ENCODE data around the gene SKIL.

SKIL gene

DNA sequence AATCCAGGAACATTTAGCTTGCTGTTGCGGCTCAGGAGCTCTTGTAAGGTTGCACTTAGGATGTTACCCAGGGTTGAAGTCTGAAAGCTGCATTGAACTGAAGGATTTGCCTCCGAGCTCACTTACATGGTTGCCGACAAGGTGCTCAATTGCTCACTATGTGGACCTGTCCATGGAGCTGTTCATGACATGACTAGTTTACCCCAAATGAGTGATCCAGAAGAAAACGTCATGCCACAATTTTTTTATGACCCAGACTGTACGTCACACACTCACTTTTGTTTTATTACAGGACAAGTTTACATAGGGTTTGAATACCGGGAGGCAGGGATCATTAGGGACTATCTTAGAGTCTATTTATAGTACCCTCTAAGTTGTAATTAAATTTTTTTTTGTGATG lies 40.2 kb downstream of the SKIL start:
- DNase-seq (ENCODE audit: low read depth in 2 of 2): no peak

DNA sequence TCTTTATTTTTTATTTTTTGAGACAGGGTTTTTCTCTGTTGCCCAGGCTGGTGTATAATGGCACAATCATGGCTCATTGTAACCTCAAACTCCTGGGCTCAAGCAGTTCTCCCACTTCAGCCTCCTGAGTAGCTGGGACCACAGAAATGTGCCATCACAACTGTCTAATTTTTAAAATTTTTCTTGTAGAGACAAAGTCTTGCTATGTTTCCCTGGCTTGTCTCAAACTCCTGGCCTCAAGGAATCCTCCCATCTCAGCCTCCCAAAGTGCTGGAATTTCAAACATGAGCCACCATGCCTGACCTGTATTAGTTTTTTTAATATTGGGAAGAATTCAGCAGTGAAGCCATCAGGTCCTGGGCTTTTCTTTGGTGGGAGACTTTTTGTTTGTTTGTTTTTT lies 47.6 kb downstream of the SKIL start:
- no peak for DNase-seq (ENCODE audit: low read depth in 2 of 2)

DNA sequence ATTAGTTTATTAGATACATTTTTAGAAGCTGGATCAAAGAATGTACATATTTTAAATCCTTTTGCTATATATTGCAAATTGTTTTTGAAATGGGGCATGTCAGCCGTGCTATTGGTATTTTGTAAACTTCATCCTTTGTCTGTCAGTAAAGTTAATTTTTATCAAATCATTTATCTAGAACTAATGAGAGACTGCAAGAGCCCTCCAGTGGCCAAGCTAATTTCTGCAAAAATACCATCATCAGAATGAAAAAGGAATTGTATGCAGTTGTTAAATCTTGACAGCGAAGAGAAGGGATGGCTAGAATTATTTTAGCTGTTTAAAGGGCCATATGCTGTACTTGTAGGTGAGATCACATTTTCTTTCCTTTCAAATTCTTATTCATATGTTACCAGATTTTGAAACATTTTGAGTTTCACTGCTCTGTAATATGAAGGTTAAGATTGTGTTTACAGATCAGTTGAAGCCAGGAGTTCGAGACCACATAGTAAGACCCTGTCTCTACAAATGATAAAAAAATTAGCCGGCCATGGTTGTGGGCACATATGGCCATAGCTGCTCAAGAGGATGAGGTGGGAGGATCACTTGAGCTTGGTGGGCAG lies 53.0 kb downstream of the SKIL start:
- no peak for DNase-seq (ENCODE audit: low read depth in 2 of 2)

- DNase-seq (ENCODE audit: low read depth in 2 of 2): no peak
These were observed 55.8 kb downstream of the SKIL start for GRCh38 chr3:170413291-170413690.

GRCh38 chr3:170414202-170414663 lies 56.7 kb downstream of the SKIL start:
- DNase-seq (ENCODE audit: low read depth in 2 of 2): no peak

- no peak for DNase-seq (ENCODE audit: low read depth in 2 of 2)
These were observed 59.6 kb downstream of the SKIL start for GRCh38 chr3:170417090-170417489.

DNA sequence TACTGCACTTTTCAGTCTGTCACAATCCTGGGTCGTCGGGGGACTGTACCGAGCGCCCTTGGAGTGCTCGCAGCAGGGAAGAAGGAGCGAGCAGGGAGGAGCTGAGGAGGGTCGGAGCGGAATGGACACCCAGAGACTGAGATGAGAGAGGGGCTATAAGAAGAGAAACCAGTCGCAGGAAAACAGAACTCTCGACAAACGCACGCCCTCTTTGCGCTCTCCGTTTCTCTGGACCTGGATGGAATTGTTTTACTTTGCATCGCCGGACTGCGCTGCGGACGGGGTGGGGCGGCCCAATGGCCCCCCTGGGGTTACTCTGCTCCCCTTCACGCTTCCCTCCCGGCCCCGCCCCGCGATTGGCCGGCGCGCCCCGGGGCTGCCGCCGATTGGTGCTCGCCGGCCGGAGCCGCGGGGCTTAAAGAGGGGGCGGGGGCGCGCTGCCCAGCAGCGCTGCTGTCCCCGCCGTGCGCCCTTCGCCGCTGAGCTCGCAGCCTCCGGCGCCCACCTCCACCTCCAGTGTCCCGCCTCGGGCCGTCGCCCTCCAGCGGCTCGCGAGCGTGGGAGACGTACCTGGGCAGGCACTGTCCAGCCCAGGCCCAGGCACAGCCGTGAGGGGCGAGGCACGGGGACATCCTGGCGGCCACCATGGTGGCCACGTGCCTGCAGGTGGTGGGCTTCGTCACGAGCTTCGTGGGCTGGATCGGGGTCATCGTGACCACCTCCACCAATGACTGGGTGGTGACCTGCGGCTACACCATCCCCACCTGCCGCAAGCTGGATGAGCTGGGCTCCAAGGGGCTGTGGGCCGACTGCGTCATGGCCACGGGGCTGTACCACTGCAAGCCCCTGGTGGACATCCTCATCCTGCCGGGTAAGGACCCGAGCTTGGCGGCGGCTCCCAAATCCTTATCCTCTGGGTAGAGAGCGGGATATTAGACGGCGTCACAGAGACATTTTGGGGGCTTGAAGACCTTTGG lies 61.2 kb downstream of the SKIL start, which contains the start of gene CLDN11:
Gene CLDN11, plus strand, starts transcription at position 447 of the 977 bp plus-strand sequence. Its CDS starts 199 bp downstream, at position 646.
- DNase-seq (ENCODE audit: low read depth in 2 of 2): no peak

- DNase-seq (ENCODE audit: low read depth in 2 of 2): no peak
These were observed 62.1 kb downstream of the SKIL start for GRCh38 chr3:170419557-170420087.

- DNase-seq (ENCODE audit: low read depth in 2 of 2): no peak
These were observed 62.8 kb downstream of the SKIL start for GRCh38 chr3:170420307-170420821.

- no peak for DNase-seq (ENCODE audit: low read depth in 2 of 2)
These were observed 63.7 kb downstream of the SKIL start for GRCh38 chr3:170421111-170421641.

GRCh38 chr3:170421758-170422157 lies 64.2 kb downstream of the SKIL start:
- no peak for DNase-seq (ENCODE audit: low read depth in 2 of 2)

DNA sequence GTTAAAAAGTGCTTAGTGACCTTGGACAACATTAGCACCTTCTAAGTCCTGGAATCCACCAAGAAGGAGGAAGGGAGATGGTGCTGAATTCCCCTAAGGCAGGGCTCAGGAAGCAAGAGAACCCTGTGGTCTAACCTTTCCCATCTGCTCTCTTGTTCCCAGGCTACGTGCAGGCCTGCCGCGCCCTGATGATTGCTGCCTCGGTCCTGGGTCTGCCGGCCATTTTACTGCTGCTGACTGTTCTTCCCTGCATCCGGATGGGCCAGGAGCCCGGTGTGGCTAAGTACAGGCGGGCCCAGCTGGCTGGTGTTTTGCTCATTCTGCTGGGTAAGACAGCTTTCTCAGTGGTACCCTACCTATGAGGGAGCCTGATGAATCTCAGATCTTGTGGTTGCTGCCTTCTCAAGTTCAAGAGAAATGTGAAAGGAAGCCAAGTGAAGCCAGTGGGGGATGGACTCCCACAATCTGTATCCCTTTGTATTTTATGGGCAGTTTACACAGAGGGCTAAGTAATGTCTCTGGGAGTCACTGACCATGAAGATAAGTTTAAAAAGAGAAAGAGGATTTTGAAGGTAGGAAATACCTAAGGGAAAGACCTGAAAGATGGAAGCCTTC lies 65.6 kb downstream of the SKIL start:
- DNase-seq (ENCODE audit: low read depth in 2 of 2): no peak

DNA sequence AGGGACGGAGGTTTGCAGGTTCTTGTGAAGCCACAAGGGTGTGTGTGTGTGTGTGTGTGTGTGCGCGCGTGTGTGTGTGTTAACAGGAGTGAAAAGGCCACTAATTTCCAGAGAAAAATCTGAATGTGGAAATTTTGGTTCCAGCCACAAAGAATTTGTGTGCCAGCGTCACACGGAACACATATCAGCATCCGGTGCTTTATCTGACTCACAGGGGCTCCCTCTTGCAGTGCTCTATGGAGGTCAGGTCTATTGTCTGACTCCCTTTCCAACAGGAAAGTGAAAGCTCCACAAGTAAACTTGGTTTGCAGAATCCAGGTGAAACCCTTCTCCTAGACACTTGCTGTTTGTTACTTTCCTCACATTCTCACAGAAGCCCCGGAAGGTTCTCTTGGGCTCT lies 67.4 kb downstream of the SKIL start:
- no peak for DNase-seq (ENCODE audit: low read depth in 2 of 2)

GRCh38 chr3:170425491-170426239 lies 68.2 kb downstream of the SKIL start:
- DNase-seq (ENCODE audit: low read depth in 2 of 2): no peak

DNA sequence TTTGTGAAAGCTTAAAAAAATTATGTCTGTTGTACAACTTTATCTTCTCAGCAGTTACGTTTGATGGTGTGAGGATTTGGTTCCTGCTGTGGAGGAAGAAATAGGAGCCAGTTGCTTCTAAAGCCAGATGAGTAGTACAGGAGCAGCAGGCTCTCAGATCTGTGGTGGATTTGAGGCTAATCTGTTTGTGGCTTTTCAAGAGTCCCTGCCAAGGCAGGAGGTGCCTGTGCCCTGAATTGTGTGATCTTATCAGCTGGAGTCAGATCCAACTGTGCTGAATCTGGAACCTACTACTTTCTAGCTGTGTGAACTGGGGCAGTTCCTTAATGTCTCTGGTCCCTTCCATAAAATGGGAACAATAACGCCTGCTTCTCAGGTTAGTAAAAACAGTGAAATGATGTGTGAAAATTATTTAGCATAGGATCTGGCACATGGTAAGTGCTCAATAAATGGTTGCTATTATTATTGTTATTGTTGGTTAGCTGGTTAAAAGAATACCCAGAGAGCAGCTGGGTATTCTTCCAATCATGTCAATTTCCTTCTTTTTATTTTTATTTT lies 68.8 kb downstream of the SKIL start:
- DNase-seq (ENCODE audit: low read depth in 2 of 2): no peak

DNA sequence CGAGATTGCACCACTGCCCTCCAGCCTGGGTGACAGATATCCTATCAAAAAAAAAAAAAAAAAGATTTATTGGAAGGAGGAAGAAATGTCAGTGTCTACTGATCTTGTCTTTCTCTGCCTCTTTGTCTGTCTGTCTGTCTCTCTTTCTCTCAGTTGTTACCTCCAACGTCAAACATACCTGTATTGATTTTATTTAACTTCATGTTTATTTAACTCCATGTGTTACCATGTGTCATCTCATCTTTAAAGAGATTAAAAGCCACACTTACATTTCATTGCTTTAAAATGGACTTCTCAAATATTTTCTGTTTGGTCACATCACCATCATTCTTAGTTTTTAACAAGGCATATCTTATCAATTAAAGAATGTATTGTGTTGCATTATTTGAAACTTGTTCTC lies 70.6 kb downstream of the SKIL start:
- DNase-seq (ENCODE audit: low read depth in 2 of 2): no peak

GRCh38 chr3:170429050-170429449 lies 71.5 kb downstream of the SKIL start:
- no peak for DNase-seq (ENCODE audit: low read depth in 2 of 2)

DNA sequence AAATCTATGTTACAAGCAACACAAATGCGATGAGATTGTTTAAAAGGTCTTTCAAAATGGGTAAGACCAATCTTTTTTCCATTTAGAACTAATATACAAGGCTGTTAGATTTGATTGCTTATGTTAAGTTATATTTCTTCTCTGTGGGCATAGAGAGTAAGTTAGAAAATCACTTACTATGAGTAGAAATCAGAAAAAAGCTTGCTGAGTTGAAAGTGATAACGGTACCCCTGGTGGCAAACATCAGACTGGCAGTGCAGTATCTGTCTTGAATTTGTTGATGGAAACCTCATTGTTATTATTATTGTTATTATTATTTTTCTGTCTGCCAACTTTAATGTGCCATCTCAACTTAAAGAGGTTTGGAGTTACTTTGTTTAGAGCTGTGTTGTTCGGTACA lies 73.5 kb downstream of the SKIL start:
- DNase-seq (ENCODE audit: low read depth in 2 of 2): no peak

GRCh38 chr3:170432416-170432815 lies 74.9 kb downstream of the SKIL start:
- no peak for DNase-seq (ENCODE audit: low read depth in 2 of 2)

- DNase-seq (ENCODE audit: low read depth in 2 of 2): no peak
These were observed 79.2 kb downstream of the SKIL start for GRCh38 chr3:170436697-170437096.

DNA sequence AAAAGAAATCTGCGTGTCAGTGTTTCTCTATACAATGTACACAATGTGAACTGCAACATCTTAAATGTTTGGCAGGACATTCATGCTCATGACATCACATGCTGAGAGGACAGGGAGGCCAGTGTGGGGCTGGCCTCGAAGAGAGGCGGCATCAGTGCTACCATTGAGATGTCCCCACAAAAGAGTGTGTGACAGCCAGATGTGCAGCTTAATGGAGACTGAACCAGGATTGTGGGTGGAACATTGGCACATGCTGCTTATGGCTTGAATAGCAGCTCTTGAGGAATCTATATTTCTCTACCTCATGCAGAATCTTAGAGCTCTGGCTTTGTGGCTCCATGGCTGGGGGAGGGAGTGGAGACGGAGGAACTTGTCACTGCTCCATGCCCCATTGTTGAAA lies 79.7 kb downstream of the SKIL start:
- DNase-seq (ENCODE audit: low read depth in 2 of 2): no peak
